ENCODE results near the gene TEX11.

The TEX11 gene

DNA sequence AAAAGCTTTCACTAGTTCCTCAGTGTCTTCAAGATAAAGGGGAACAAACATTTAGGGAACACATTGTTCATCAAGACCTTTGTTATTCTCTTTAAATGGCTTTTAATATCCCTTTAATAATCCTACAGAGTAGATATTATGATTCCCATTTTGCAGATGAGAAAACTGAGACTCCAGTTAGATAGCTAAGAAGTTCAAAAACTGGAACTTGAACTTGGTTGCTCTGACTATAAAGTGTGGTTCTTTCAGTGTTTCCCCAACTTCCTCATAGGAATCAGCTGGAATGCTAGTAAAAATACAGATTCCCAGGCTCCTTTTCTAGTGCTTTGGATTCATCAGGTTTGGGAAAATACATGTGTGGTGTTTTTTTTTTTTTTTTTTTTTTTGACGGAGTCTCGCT lies 426.2 kb downstream of the TEX11 start:
- DNase-seq: no peak

DNA sequence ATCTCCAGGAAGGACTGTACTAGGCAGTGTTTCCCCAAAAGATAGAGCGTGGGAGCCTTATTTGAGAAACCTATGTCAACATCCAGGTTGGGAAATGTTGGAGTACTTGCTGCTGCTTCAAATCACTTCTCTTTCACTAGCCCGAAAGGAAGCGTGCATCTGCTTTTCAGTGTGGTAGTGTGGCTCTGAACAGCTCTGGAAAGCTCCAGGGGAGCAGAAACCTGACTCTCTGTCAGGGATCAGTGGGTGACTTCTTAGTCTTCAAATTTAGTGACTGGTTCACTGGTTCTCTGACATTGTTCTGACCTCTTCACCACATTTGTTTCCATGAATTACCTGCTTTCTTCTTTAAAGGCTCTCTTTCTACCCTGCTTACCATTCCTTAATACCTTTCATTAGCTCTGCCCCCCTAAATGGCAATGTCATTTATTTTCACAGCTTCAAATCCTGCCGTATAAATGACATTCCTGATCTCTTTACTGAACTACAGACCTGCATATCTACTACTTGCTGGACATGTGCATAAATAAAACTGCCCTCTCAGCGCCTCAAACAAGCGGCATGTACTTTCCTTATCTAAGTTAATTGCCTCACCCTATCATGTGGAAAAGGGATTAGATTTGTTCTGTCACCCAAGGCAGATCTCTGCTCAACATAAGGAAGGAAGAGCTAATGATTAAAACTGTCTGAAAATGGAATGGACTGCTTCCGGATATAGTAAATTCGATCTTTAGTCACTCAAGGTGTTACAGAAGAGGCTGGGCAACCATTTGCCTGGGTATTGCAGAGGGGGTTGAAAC lies 426.8 kb downstream of the TEX11 start:
- no peak for DNase-seq

DNA sequence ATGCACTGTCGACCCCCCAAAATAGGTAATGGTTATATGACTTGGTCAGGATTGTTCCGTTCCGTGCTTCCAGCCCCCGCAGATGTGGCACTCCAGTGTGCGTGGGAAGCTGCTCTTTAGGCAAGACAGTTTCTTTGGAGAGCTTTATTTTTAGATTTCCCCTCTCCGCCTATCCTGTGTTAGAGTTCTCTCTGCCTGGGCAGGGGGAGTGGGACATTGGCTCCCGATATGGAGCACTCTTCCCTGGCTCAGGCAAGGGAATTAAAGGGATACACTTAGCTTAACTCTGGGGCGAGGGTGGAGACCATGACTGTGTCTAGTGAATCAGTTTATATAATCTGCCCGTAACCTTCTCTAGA lies 427.9 kb downstream of the TEX11 start:
- no peak for DNase-seq

DNA sequence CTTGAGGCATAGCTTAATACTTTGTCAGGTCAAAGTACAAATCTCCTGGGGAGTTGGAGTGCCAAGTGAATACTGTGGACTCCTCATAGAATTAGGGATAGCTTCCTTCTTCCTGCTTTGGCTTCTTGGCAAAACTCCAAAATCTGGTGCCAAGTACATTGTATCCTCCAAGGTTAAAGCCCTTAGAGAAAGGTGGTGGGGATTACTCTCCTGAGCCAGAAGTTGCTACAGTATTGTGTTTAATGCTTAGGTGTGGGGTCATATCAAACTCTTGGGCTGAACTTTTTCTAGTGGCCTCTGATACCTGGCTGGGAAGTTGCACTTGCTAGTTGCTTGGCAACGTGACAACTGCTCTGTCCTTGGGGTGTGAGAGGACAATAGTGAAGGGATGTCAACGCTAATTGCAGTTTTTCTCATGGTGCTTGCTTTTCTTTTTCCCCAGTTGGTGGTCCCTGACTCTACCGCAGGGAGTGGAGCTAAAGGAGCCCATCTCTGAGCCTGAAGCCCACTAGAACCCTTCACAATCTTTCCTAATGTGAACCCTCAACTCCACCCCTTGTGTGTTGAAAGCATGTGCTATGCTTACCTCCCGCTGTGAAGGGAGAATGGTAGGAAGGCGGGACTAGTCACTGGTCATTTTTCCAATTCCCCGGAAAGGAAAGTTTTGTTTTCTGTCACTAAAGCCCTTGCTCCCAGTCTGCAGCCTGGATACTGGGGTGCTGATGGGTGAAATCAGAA lies 428.4 kb downstream of the TEX11 start:
- DNase-seq: no peak

DNA sequence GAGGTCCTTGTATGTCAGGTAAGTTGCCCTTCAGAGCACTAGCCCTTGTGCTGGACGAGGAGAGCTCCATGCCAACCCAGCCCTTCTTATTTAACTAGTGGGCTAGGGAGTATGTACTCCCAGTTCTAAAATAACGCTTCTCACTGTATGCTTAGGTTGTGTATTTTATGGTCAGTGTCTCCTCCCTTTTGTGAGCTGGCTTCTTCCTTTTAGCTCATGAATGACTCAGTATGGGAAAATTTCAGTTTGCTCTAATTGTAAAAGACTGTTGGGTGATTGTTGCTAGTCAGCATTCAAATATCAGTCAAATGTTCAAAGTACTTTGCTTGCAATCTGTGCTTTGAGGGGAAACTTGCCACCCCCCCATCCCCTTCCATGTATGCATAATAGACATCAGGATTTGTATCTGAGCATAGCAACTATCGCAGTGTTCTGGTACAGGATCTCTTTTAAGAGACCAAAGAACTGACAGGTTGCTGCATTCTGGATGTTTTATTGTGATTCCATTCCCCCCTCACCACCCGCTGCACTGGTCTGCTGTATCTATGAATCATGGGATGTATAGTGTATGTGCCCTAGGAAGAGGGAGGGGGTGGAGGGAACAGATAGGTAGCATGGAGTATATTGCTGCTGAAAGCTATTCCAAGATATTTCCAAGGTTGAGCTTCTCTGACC lies 429.1 kb downstream of the TEX11 start:
- DNase-seq: no peak
